HG03060 (cell line): ENCODE measurements around the gene KIAA1217.
"Not testable (repeated sequence)": the region's sequence is repeated elsewhere in the genome, so short reads cannot be mapped to it uniquely, and the experiment has no call there.

ENCODE experiments used
- ATAC-seq: cut with Tn5 transposase; IDR thresholded peaks from one replicate; pipeline ENCODE4 v1.9.1; 2021; ENCODE audit warnings: low read depth, moderate number of reproducible peaks; ENCODE audit not compliant: unreplicated experiment

The KIAA1217 gene

DNA sequence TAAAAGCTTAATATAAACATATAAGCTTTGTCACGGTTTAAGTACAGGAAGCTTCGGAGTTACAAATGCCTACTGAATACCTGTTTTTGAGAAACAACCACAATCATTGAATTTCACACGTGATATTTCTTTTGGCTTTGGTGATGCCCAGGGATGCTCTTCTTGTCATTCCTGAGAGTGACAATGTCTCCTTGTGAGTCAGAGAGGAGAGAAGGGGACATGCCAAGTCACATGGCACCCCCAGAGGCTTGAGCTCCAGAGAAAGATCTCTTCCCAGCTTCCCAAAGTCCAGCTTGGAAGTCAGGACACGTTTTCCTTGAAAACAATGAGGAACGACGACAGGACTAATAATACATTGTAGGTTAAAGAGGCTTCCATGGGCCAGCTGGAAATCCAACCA is 272.3 kb downstream of the KIAA1217 start:
- no peak for ATAC-seq

DNA sequence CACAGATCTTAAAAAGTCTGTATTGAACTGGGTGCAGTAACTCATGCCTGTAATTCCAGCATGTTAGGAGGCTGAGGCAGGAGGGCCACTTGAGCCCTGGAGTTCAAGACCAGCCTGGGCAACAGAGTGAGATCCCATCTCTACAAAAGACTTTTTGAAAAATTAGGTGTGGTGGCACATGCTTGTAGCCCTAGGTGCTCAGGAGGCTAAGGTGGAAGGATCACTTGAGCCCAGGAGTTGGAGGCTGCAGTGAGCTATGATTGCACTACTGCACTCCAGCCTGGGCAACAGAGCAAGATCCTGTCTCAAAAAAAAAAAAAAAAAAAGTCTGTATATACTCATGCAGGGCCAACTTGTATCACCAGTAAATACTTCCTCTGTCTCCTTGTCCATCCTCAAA is 273.8 kb downstream of the KIAA1217 start:
- ATAC-seq = not testable (repeated sequence)

DNA sequence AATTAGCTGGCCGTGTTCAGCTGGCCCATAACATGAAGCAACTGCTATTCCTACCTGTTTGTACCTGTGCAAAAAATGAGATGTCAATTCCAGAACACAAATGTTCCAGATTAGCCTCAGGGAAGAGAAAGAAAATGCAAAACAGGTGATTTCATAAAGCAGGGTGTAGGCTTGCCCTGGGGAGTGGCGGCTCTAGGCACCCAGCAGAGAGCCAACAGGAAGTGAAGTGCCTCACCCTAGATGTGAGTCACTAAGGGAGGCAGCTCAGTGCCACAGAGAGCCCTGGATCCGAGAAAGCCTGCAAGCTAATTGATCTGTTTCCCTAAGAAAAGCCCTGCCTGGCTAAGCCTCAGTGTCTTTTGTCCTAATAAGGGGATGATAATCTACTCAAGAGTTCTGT is 274.8 kb downstream of the KIAA1217 start:
- peak; percentile 85 for ATAC-seq

GRCh38 chr10:24484771-24485170 is 275.8 kb downstream of the KIAA1217 start:
- ATAC-seq = no peak

GRCh38 chr10:24485304-24485703 is 276.4 kb downstream of the KIAA1217 start:
- ATAC-seq = no peak

DNA sequence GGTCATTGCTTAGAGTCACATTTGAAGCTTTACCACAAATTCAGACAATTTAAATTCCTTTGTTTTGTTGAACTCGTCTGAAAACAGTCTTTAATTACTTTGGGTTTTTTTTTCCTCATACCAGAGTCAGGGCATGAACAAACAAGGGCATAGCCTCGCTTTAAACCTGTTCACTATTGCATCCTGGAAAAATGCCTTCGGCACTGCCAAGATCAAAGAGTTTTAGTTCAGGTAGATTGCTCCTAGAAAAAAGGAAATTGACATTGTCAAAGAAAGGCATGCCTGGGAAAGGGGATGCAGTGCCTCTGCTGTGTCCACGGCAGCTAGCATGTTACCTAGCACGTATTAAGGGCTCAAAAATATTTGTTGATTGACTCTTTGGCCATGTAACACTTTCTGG is 279.7 kb downstream of the KIAA1217 start:
- no peak for ATAC-seq

DNA sequence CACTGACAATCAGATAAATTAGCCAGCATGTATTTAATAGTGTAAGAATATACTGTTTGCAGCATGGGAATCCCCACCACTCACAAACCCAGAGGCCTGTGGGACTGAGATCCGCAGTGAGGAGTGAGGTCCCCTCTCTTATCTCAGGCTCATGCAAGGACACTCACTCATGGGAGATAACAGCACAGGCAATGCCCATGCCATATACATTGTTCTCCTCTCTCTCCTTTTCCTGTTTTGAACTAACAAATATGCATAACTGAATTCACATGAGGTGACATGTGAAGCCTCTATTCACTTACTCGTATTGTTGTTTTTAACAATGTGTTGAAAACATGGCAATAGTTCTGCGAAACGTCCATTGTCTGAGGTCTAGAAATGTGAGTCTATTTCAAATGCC is 284.2 kb downstream of the KIAA1217 start:
- no peak for ATAC-seq

DNA sequence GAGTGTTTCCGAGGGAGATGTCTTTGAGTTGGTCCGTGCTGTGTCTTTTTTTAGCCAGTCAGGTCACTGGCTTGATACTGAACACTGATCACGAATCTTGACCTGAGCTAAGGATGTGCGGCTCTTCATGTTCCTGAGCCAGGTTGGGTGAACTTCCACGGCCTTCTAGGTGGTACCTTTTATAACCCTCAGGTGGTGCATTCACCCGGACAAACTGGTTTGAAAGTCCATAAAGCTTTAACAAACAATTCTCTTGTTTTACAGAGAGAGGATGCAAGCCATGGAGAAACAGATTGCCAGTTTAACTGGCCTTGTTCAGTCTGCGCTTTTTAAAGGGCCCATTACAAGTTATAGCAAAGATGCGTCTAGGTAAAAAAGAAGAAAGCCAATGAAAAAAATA is 285.3 kb downstream of the KIAA1217 start:
- no peak for ATAC-seq

GRCh38 chr10:24494777-24495176 is 285.8 kb downstream of the KIAA1217 start:
- ATAC-seq = no peak

DNA sequence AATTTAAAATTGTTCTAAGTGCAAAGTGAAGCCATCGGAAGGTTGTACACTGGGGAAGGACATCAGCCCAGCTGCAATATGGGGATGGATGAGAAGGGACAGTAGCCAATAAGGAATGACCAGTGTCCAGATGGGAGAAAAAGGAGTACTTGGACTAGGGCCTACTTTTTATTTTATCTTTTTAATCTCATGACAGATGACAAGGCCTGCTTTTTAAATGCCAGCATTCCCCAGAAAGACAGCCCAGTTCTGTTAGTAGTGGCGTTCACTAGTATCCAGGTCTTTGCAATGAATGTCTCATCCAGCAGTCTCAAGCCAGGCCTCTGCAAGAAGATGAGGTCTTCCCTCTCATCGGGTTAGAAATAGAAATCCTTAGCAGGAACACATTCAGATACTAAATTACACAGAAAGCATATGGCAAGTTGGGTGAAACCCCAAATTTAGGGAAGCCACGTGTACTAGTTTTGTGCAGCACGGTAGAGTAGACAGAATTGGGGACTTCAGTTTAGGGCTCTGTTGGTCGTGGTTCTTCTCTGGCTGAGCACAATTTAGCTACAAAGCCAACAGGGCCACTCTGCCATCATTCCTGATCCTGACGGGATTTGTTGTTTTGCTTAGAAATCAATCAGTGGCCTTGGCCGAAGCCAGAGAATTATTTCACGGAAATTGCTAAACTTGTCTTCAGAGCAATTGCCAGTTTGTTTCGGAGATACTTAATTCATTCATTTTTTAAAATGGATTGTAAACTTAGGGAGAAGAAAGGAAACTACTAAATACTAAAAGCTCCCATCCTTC is 286.9 kb downstream of the KIAA1217 start:
- ATAC-seq = no peak

- no peak for ATAC-seq
Observed at GRCh38 chr10:24496906-24497305, 288.0 kb downstream of the KIAA1217 start.

DNA sequence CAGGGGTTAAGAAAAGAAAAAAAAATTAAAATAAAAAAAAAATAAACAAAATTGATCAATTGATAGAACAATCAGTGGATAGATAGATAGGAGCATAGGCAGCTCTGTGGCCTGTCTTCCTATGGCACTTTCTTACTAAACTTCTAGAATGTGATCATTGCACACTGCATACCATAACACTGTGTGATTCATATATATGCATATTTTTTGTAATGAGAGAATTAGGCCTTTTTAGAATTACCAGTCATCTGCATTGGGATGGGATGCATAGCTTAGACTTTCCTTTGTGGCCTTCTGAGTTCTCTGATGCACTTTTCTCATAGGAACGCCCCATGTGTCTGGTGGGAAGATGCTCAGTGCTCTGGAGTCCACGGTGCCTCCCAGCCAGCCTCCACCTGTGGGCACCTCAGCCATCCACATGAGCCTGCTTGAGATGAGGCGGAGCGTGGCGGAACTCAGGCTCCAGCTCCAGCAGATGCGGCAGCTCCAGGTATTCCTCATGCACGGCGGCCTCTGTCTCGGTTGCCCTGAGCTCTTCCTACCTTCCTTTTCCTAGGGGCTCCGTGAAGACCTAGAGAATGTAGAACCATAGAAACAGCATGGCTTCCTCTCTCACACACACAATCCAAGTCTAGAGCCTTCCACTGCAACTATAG is 292.2 kb downstream of the KIAA1217 start:
- ATAC-seq = no peak

DNA sequence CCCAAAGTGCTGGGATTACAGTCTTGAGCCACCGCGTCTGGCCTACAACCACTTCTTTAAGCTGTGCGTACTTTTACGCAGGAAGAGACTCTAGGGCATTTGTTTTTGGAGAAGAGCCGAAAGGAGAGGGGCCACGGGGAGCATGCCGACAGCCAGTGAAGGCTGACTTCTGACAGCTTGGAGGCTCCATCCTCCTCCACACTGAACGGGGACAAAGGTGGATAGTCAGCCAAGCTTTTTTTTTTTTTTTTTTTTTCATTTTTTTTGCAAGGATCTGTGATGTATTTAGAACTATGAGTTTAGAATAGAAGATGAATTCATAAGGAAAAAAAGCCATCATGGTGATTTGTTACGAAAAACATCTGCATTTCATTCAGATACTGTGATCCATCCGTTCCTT is 293.1 kb downstream of the KIAA1217 start:
- ATAC-seq = no peak

DNA sequence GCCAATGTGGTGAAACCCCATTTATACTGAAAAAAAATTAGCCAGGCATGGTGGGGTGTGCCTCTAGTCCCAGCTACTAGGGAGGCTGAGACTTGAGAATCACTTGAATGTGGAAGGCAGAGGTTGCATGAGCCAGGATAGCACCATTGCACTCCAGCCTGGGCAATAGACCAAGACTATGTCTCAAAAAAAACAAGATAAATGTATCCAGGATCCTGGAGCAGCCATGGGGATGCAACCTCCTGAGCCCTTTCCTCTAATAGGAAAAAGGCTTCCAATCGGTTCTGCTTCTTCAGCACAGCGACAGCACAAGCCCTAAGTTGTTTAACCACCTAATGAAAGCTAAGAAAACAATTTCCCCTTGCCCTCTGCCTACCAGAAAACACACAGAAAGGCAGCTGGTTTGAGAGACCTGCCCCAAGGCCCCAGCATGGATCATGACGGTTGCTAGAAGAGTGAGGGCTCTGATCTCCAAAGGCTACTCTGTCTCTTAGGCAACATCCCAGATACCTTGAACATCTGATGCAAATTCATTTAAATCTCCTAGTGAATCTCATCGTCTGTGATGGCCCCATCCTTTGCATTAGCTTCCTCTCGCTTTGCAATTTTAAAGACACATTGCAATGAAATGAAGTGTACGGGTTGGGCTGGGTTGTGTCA is 294.0 kb downstream of the KIAA1217 start:
- ATAC-seq = no peak

DNA sequence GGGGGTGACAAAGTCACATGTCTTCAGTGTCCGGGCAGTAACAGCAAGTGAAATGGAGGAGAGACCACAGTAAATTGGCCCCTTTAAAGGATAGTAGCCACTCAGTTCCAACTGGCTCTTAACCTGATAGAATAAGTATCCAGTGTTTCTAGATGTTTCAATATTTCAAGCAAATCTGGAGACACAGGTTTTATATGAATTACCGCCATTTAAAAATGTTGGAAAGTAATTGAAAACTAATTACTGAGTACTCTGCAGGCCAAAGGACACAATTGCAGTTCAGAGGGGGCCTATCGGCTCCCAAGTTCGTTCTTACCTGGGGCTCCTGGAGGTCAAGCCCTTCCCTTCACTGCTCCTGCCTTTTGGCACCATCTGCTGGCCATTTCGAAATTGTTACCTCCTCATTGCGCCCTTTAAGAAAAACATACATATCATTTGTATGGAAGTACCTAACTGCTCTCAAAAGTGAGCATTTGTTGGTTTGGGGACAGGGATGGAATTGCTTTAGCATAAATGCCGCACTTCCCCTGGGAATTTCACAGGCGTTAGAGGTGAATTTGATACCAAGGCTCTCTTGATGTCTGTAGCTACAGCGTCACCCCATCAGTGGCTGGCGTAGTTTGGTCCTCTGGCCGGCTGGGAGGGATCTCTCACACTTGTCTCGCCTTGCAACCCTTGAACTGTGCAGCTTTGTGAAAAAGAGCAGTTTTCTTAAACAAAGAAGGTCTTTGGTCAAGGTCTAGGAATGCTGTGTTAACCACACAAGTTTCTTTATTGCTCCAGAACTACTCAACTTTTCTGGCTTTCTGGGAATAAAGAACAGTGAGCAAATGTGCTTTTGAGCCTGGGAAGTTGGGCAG is 294.8 kb downstream of the KIAA1217 start:
- ATAC-seq = no peak

DNA sequence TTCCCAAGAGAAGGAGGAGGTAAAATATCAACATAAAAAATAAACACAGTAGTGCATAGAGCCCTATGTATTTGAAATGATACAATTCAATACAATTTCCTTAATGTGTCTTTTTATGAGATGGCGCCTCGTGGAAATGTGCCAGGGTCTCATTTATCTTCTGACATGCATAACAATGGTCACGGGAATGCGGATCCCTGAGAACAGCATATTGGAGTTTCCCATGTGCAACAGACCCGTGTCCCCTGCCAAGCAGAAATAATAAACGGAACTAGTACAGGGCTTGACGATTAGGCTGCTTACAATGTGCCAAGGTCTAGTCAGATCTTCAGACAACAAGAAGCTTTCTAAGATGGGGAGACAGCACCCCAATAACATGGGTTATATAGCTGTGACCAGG is 296.8 kb downstream of the KIAA1217 start:
- no peak for ATAC-seq

DNA sequence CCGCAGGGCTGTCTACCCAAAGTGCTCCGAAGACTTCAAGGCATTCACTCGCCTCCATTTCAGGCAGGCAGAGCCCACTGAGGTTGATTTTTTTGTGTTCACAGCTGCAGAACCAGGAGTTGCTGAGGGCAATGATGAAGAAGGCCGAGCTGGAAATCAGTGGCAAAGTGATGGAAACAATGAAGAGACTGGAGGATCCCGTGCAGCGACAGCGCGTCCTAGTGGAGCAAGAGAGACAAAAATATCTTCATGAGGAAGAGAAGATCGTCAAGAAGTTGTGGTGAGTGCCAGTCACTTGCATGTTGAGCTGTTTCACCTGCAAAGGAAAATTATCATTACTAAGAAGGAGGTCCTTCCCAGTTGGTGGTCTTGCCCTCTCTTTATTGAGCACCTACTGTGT is 304.2 kb downstream of the KIAA1217 start:
- no peak for ATAC-seq

- no peak for ATAC-seq
Observed at GRCh38 chr10:24515481-24515880, 306.5 kb downstream of the KIAA1217 start.

DNA sequence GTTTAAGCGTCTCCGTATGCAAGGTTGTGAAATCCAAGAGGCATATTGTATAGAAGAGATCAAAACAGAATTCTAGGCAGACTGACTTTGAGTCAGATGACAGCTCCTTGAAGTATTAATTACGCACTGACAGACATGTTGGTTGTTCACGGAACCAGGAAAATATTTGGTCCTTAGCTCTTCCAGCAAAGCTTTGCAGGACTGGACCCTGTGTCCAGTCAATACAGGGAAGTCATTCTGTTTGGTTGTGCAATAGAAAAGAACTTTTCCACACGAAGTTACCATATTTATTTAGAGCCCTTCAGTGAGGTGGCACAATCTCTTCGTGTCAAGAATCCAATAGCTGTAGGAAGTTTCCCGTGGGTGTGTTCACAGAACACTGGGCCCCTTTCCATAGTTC is 309.5 kb downstream of the KIAA1217 start:
- no peak for ATAC-seq

GRCh38 chr10:24518981-24519597 is 310.2 kb downstream of the KIAA1217 start:
- ATAC-seq = no peak
